ENCODE measurements around the gene PKN1. TPM values are rescaled to one million over a fixed set of nuclear protein-coding genes. Genes with fewer than 3 reads are reported as not detected.

PKN1 gene
- polyA plus RNA-seq, 3 donors = 49.5 to 119 (median 49.6) TPM

DNA sequence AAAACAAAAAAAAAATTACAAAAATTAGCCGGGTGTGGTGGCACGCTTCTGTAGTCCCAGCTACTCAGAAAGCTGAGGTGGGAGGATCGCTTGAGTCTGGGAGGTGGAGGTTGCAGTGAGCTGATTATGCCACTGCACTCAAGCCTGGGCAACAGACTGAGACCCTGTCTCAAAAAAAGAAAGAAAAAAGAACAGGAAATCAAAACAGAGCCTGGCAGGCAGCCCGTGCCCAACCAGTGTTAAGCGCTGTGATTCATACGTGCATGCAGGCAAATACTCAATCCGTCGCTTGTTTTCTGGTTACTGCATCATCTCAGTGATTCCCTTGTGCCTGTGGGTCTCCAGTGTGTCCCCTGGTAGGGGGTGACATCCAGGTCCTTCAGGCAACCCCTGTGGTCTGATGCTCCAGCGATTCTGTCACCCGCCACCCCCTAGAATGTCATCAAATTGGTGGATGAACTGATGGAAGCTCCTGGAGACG is 32.1 kb upstream of the PKN1 start:
- H4K20me1 ChIP-seq (ENCODE audit: insufficient read depth, low read length) = peaks cover 87% of the 10 kb centered on the region
- H3K27ac ChIP-seq (ENCODE audit: low read depth in 1 of 2, low read length in 2 of 2) = peak overlapping the region; percentile 74 to 83
- no peak for DNase-seq
- H3K4me1 Mint-ChIP-seq = peaks cover 21% of the 10 kb centered on the region
- no peaks in the 10 kb centered on the region for H3K27me3 ChIP-seq (ENCODE audit: control insufficient read depth in 2 of 2, insufficient read depth in 2 of 2, low read length in 2 of 2)
- intact Hi-C loops (cut with micrococcal nuclease) = loop anchor here (5.0 to 10.0 kb wide), 2 partner anchors 39 to 256 kb away; no protein-coding TSS in a partner anchor
- 75% methylated on average over 5 of the region's 11 CpGs for WGBS (ENCODE audit: insufficient coverage)
- H3K9me3 Mint-ChIP-seq = peaks cover 0 to 5% (median 2%) of the 10 kb centered on the region in 7 donors
- peaks cover 7% of the 10 kb centered on the region for H3K79me2 ChIP-seq (ENCODE audit: insufficient read depth, low read length)
- peaks cover 0 to 7% (median 0%) of the 10 kb centered on the region in 3 donors for H3K27me3 Mint-ChIP-seq (ENCODE audit: low read depth in 3 of 3)
- no peak overlapping the region for H3K9ac ChIP-seq (ENCODE audit: insufficient read depth, low read length, poor library complexity, severe bottlenecking)
- no peak overlapping the region for H3K4me3 ChIP-seq (replicated peaks in 1 of 3; ENCODE audit: low read depth in 2 of 3, low read length in 3 of 3)
- H3K36me3 Mint-ChIP-seq = peaks cover 68 to 91% of the 10 kb centered on the region in 2 donors
- H2AFZ ChIP-seq (ENCODE audit: insufficient read depth, low read depth, low read length, poor library complexity, severe bottlenecking) = no peak overlapping the region
- H3K9me3 ChIP-seq (replicated peaks in 1 of 2; ENCODE audit: control insufficient read depth in 1 of 2, insufficient read depth in 1 of 2, low read length in 2 of 2) = no peaks in the 10 kb centered on the region
- TF ChIP-seq, protein P1, sequence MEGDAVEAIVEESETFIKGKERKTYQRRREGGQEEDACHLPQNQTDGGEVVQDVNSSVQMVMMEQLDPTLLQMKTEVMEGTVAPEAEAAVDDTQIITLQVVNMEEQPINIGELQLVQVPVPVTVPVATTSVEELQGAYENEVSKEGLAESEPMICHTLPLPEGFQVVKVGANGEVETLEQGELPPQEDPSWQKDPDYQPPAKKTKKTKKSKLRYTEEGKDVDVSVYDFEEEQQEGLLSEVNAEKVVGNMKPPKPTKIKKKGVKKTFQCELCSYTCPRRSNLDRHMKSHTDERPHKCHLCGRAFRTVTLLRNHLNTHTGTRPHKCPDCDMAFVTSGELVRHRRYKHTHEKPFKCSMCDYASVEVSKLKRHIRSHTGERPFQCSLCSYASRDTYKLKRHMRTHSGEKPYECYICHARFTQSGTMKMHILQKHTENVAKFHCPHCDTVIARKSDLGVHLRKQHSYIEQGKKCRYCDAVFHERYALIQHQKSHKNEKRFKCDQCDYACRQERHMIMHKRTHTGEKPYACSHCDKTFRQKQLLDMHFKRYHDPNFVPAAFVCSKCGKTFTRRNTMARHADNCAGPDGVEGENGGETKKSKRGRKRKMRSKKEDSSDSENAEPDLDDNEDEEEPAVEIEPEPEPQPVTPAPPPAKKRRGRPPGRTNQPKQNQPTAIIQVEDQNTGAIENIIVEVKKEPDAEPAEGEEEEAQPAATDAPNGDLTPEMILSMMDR (IDR thresholded peaks at IDR 0.05) = no peak
- peaks cover 22 to 26% of the 10 kb centered on the region in 2 donors for H3K4me1 ChIP-seq (ENCODE audit: control insufficient read depth in 1 of 2, insufficient read depth in 2 of 2, low read length in 2 of 2)
- H3K4me3 Mint-ChIP-seq = no peak overlapping the region
- peak overlapping the region; percentile 90 to 99 (median 95) for H3K27ac Mint-ChIP-seq
- no peak overlapping the region for H3K4me2 ChIP-seq (replicated peaks; ENCODE audit: extremely low read depth, low read length, poor library complexity, severe bottlenecking)
- peaks cover 82 to 92% of the 10 kb centered on the region in 2 donors for H3K36me3 ChIP-seq (replicated peaks in 1 of 2; ENCODE audit: control insufficient read depth in 1 of 2, insufficient read depth in 2 of 2, low read length in 2 of 2)

DNA sequence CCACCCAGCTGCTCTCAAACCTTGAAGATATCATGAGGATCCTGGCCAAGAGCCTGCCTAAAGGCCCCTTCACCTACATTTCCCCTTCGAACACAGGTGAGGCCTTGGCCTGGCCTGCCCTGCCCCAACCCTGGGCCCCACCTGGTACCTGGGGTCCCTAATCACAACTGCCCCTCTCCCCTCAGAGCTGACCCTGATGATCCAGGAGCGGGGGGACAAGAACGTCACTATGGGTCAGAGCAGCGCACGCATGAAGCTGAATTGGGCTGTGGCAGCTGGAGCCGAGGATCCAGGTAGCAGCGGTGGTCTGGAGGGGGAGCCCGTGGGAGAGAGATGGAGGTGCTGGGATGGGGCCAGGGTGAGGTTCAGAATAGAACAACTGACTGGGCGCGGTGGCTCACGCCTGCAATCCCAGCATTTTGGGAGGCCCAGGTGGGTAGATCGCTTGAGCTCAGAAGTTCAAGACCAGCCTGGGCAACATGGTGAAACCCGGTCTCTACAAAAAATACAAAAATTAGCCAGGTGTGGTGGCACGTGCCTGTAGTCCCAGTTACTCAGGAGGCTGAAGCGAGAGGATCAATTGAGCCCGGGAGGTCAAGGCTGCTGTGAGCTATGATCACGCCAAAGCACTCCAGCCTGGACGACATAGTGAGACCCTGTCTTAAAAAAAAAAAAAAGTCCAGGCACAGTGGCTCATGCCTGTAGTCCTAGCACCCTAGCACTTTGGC is 31.5 kb upstream of the PKN1 start:
- Mint-ChIP-seq H3K4me3 (peak overlapping the region in 1 of 2 donors; percentile 47), H3K36me3 (peaks cover 65 to 90% of the 10 kb centered on the region in 2 donors), H3K9me3 (peaks cover 0 to 5% (median 2%) of the 10 kb centered on the region in 7 donors), H3K27me3 (ENCODE audit: low read depth in 3 of 3) (peaks cover 0 to 7% (median 0%) of the 10 kb centered on the region in 3 donors), H3K4me1 (peaks cover 21% of the 10 kb centered on the region), H3K27ac (peak overlapping the region; percentile 90 to 99 (median 95))
- H3K9ac ChIP-seq (ENCODE audit: insufficient read depth, low read length, poor library complexity, severe bottlenecking) = no peak overlapping the region
- intact Hi-C loops (cut with micrococcal nuclease) = loop anchor here (5.0 to 10.0 kb wide), 2 partner anchors 39 to 257 kb away; no protein-coding TSS in a partner anchor
- no peak overlapping the region for H2AFZ ChIP-seq (ENCODE audit: insufficient read depth, low read depth, low read length, poor library complexity, severe bottlenecking)
- H4K20me1 ChIP-seq (ENCODE audit: insufficient read depth, low read length) = peaks cover 87% of the 10 kb centered on the region
- peaks cover 22 to 28% of the 10 kb centered on the region in 2 donors for H3K4me1 ChIP-seq (ENCODE audit: control insufficient read depth in 1 of 2, insufficient read depth in 2 of 2, low read length in 2 of 2)
- no peak overlapping the region for H3K4me2 ChIP-seq (replicated peaks; ENCODE audit: extremely low read depth, low read length, poor library complexity, severe bottlenecking)
- H3K36me3 ChIP-seq (replicated peaks in 1 of 2; ENCODE audit: control insufficient read depth in 1 of 2, insufficient read depth in 2 of 2, low read length in 2 of 2) = peaks cover 80 to 91% of the 10 kb centered on the region in 2 donors
- over 99% methylated on average over 14 of the region's 18 CpGs for WGBS (ENCODE audit: insufficient coverage)
- H3K4me3 ChIP-seq (replicated peaks in 1 of 3; ENCODE audit: low read depth in 2 of 3, low read length in 3 of 3) = no peak overlapping the region
- peak in 1 of 3 donors; percentile 24 for DNase-seq
- no peaks in the 10 kb centered on the region for H3K9me3 ChIP-seq (replicated peaks in 1 of 2; ENCODE audit: control insufficient read depth in 1 of 2, insufficient read depth in 1 of 2, low read length in 2 of 2)
- H3K79me2 ChIP-seq (ENCODE audit: insufficient read depth, low read length) = peaks cover 5% of the 10 kb centered on the region
- TF ChIP-seq, protein P1 (IDR thresholded peaks at IDR 0.05) = no peak
- no peaks in the 10 kb centered on the region for H3K27me3 ChIP-seq (ENCODE audit: control insufficient read depth in 2 of 2, insufficient read depth in 2 of 2, low read length in 2 of 2)
- H3K27ac ChIP-seq (ENCODE audit: low read depth in 1 of 2, low read length in 2 of 2) = peak overlapping the region; percentile 74 to 83

Data from CD14-positive monocyte (primary cell).